ENCODE measurements around the gene HES2. TPM values are rescaled to one million over a fixed set of nuclear protein-coding genes. Genes with fewer than 3 reads are reported as not detected.

HES2 gene
- total and polyA plus RNA-seq, 2 of the 4 experiments (the other 2 are of a cell fraction) = not detected

GRCh38 chr1:6459850-6460265, 40.1 kb upstream of the HES2 start:
- dilution Hi-C loops (cut with HindIII; ENCODE audit: low sequenced_read_pairs, unreplicated experiment) (no loop called here), intact Hi-C loops (cut with micrococcal nuclease) (no loop called here), in situ Hi-C loops (cut with MboI; ENCODE audit: low sequenced_read_pairs) (no loop called here)
- H3K14ac ChIP-seq (replicated peaks; ENCODE audit: low read depth, low read length) = no peak overlapping the region
- no peak overlapping the region for H2BK120ac ChIP-seq (ENCODE audit: low read depth, low read length)
- ATAC-seq (ENCODE audit: low read depth) (no peak; the same call in 1 of the 2 replicates), DNase-seq (no peak)
- no peak overlapping the region for H4K91ac ChIP-seq (ENCODE audit: insufficient read depth, low read depth, low read length)
- H3K36me3 ChIP-seq (ENCODE audit: control insufficient read depth, insufficient read depth, low read length) = peaks cover 15% of the 10 kb centered on the region
- no peak overlapping the region for H2BK5ac ChIP-seq (ENCODE audit: low read depth, low read length, poor library complexity, severe bottlenecking)
- H2AK9ac ChIP-seq (replicated peaks; ENCODE audit: low read depth, low read length, poor library complexity) = no peak overlapping the region
- H3K4me2 ChIP-seq (ENCODE audit: low read depth, low read length) = no peak overlapping the region
- no peaks in the 10 kb centered on the region; the same call in 1 of the 2 replicates for H3K4me1 ChIP-seq (ENCODE audit: control insufficient read depth, insufficient read depth, low read length)
- H3K9ac ChIP-seq (ENCODE audit: low read depth, low read length) = no peak overlapping the region
- no peaks in the 10 kb centered on the region for H3K79me1 ChIP-seq (ENCODE audit: low read depth in 1 of 2, low read length in 2 of 2)
- no peak overlapping the region for H2BK15ac ChIP-seq (ENCODE audit: low read depth, low read length)
- WGBS, 2 experiments (ENCODE audit: extremely low coverage in 2 of 2, insufficient read length in 1 of 2) = 38% methylated on average over 11 of the region's 18 CpGs; no CpG with 5 or more reads in 1 of the 2 experiments
- CTCF ChIA-PET = no interaction called here
- no peaks in the 10 kb centered on the region for H3K9me3 ChIP-seq (ENCODE audit: control insufficient read depth, insufficient read depth, low read length)
- H2AFZ ChIP-seq (replicated peaks; ENCODE audit: low read length, poor library complexity) = no peak overlapping the region
- H3K9me1 ChIP-seq (ENCODE audit: insufficient read depth, low read length) = no peaks in the 10 kb centered on the region
- no peak overlapping the region for H2AK5ac ChIP-seq (ENCODE audit: low read depth, low read length)
- no peak overlapping the region for H4K8ac ChIP-seq (ENCODE audit: low read depth in 2 of 2, low read length in 2 of 2)
- no peak overlapping the region for H3K56ac ChIP-seq (ENCODE audit: extremely low read depth, insufficient read depth, low read length)
- no peak overlapping the region for H3K4me3 ChIP-seq (ENCODE audit: insufficient read depth, low read depth, low read length)
- POLR2A ChIA-PET (ENCODE audit: unreplicated experiment) = no interaction called here
- H3K18ac ChIP-seq (ENCODE audit: low read depth, low read length) = no peak overlapping the region
- H4K20me1 ChIP-seq (ENCODE audit: insufficient read depth, low read length) = no peaks in the 10 kb centered on the region
- no peak overlapping the region for H4K5ac ChIP-seq (ENCODE audit: low read depth, low read length)
- BruUV-seq (replicated peaks) = no TSS peak
- H3K4ac ChIP-seq (ENCODE audit: low read depth, low read length) = no peak overlapping the region
- no peak overlapping the region for H2BK20ac ChIP-seq (ENCODE audit: low read depth, low read length)
- TF ChIP-seq RAD21 (IDR thresholded peaks at IDR 0.05; ENCODE audit: low read length) = no peak
- TF ChIP-seq POLR2A (IDR thresholded peaks at IDR 0.05; ENCODE audit: low read depth, low read length) = no peak
- no peak for TF ChIP-seq ELK1 (IDR thresholded peaks at IDR 0.05; ENCODE audit: borderline replicate concordance, low read depth, low read length)
- H3K27ac ChIP-seq (ENCODE audit: insufficient read depth, low read length) = no peak overlapping the region
- H3K27me3 ChIP-seq (ENCODE audit: control insufficient read depth, insufficient read depth, low read length) = peaks cover 37% of the 10 kb centered on the region
- no peak overlapping the region for H3K23ac ChIP-seq (ENCODE audit: low read depth, low read length)
